Stimulated activated naive CD8-positive, alpha-beta T cell treated with anti-CD3 and anti-CD28 coated beads, Interleukin-15, amount 100 ng/mL, for 72 hours (primary cell): Measurements from ENCODE around the gene USP14.

ENCODE experiments used
- ATAC-seq: fragments of 150-1000 bp; cut with Tn5 transposase; 2 replicates; pipeline ENCODE4 v1.10.0; 2021; ENCODE audit warnings: mild to moderate bottlenecking, moderate library complexity
- DNase-seq, 2 donors: peaks; one replicate each; pipeline ENCODE4 v3.0.0; 2021 to 2022
- H3K27ac Mint-ChIP-seq, 2 donors: one replicate each; pipeline ENCODE4 v1.8.0; 2022; ENCODE audit warnings: mild to moderate bottlenecking in 2 of 2, mixed read lengths in 2 of 2, moderate library complexity in 2 of 2
- H3K27me3 Mint-ChIP-seq: one replicate; pipeline ENCODE4 v1.8.0; 2022; ENCODE audit warnings: mixed read lengths
- H3K4me1 Mint-ChIP-seq: one replicate; pipeline ENCODE4 v1.8.0; 2022; ENCODE audit warnings: mild to moderate bottlenecking, mixed read lengths
- H3K4me3 Mint-ChIP-seq, 2 donors: one replicate each; pipeline ENCODE4 v1.8.0; 2022; ENCODE audit warnings: mild to moderate bottlenecking in 2 of 2, mixed read lengths in 2 of 2, moderate library complexity in 1 of 2
- H3K9me3 Mint-ChIP-seq, 2 donors: one replicate each; pipeline ENCODE4 v1.8.0; 2022; ENCODE audit warnings: mixed read lengths in 2 of 2

USP14 gene

GRCh38 chr18:199768-200167, 41.4 kb downstream of the USP14 start:
- no peaks in the 10 kb centered on the region for H3K4me1 Mint-ChIP-seq
- H3K9me3 Mint-ChIP-seq: no peaks in the 10 kb centered on the region
- ATAC-seq: no peak

GRCh38 chr18:210075-210474, 51.7 kb downstream of the USP14 start:
- H3K4me3 Mint-ChIP-seq: no peak overlapping the region
- no peaks in the 10 kb centered on the region for H3K27me3 Mint-ChIP-seq
- H3K4me1 Mint-ChIP-seq: no peaks in the 10 kb centered on the region
- H3K27ac Mint-ChIP-seq: peak overlapping the region in 1 of 2 donors; percentile 61
- DNase-seq: no peak
- no peak for ATAC-seq
- H3K9me3 Mint-ChIP-seq: no peaks in the 10 kb centered on the region

More at GRCh38 chr18:199768-200167, 41.4 kb downstream of the USP14 start:
- no peak for DNase-seq
- Mint-ChIP-seq H3K27me3 (no peaks in the 10 kb centered on the region), H3K27ac (no peak overlapping the region), H3K4me3 (no peak overlapping the region)

- Mint-ChIP-seq H3K9me3 (no peaks in the 10 kb centered on the region), H3K4me1 (no peaks in the 10 kb centered on the region), H3K27ac (peak overlapping the region in 1 of 2 donors; percentile 26), H3K4me3 (no peak overlapping the region), H3K27me3 (no peaks in the 10 kb centered on the region)
- ATAC-seq (no peak), DNase-seq (no peak)
Observed at GRCh38 chr18:210733-211132, 52.4 kb downstream of the USP14 start.

- no peak overlapping the region for H3K27ac Mint-ChIP-seq
- no peaks in the 10 kb centered on the region for H3K9me3 Mint-ChIP-seq
- no peaks in the 10 kb centered on the region for H3K27me3 Mint-ChIP-seq
- ATAC-seq: no peak
- no peak overlapping the region for H3K4me3 Mint-ChIP-seq
- DNase-seq: no peak
- H3K4me1 Mint-ChIP-seq: no peaks in the 10 kb centered on the region
Observed at GRCh38 chr18:211582-211981, 53.2 kb downstream of the USP14 start.

GRCh38 chr18:212780-213179, 54.4 kb downstream of the USP14 start:
- DNase-seq (no peak), ATAC-seq (no peak)
- no peak overlapping the region for H3K4me3 Mint-ChIP-seq
- no peaks in the 10 kb centered on the region for H3K9me3 Mint-ChIP-seq
- peak overlapping the region in 1 of 2 donors; percentile 22 for H3K27ac Mint-ChIP-seq
- H3K27me3 Mint-ChIP-seq: no peaks in the 10 kb centered on the region
- H3K4me1 Mint-ChIP-seq: peaks cover 5% of the 10 kb centered on the region

- ATAC-seq (no peak), DNase-seq (no peak)
- Mint-ChIP-seq H3K4me1 (peaks cover 5% of the 10 kb centered on the region), H3K27ac (peak overlapping the region; percentile 16 to 74), H3K27me3 (no peaks in the 10 kb centered on the region), H3K4me3 (no peak overlapping the region), H3K9me3 (no peaks in the 10 kb centered on the region)
Observed at GRCh38 chr18:213505-213904, 55.1 kb downstream of the USP14 start.

GRCh38 chr18:213966-214365, 55.6 kb downstream of the USP14 start:
- Mint-ChIP-seq H3K4me1 (peaks cover 5% of the 10 kb centered on the region), H3K27me3 (no peaks in the 10 kb centered on the region), H3K27ac (peak overlapping the region; percentile 16 to 74), H3K4me3 (no peak overlapping the region), H3K9me3 (no peaks in the 10 kb centered on the region)
- ATAC-seq: no peak
- no peak for DNase-seq

GRCh38 chr18:215448-216010, 57.2 kb downstream of the USP14 start:
- H3K27ac Mint-ChIP-seq: no peak overlapping the region
- DNase-seq: no peak
- H3K9me3 Mint-ChIP-seq: no peaks in the 10 kb centered on the region
- H3K4me3 Mint-ChIP-seq: no peak overlapping the region
- no peaks in the 10 kb centered on the region for H3K27me3 Mint-ChIP-seq
- ATAC-seq: no peak
- H3K4me1 Mint-ChIP-seq: peaks cover 5% of the 10 kb centered on the region

GRCh38 chr18:217532-218336, 59.4 kb downstream of the USP14 start:
- peaks cover 5% of the 10 kb centered on the region for H3K4me1 Mint-ChIP-seq
- no peaks in the 10 kb centered on the region for H3K27me3 Mint-ChIP-seq
- H3K27ac Mint-ChIP-seq: peak overlapping the region; percentile 14 to 72
- peak; percentile 75 for ATAC-seq
- DNase-seq: no peak
- no peak overlapping the region for H3K4me3 Mint-ChIP-seq
- H3K9me3 Mint-ChIP-seq: no peaks in the 10 kb centered on the region

GRCh38 chr18:220708-221107, 62.4 kb downstream of the USP14 start:
- Mint-ChIP-seq H3K9me3 (no peaks in the 10 kb centered on the region), H3K27ac (no peak overlapping the region), H3K4me1 (peaks cover 5% of the 10 kb centered on the region), H3K27me3 (no peaks in the 10 kb centered on the region), H3K4me3 (no peak overlapping the region)
- DNase-seq: no peak
- no peak for ATAC-seq

GRCh38 chr18:225745-226144, 67.4 kb downstream of the USP14 start:
- Mint-ChIP-seq H3K27me3 (no peaks in the 10 kb centered on the region), H3K4me3 (no peak overlapping the region), H3K4me1 (no peaks in the 10 kb centered on the region), H3K9me3 (no peaks in the 10 kb centered on the region), H3K27ac (peak overlapping the region in 1 of 2 donors; percentile 29)
- DNase-seq (no peak), ATAC-seq (no peak)

GRCh38 chr18:227374-227773, 69.0 kb downstream of the USP14 start:
- no peak for ATAC-seq
- H3K4me1 Mint-ChIP-seq: no peaks in the 10 kb centered on the region
- H3K27me3 Mint-ChIP-seq: no peaks in the 10 kb centered on the region
- peak overlapping the region in 1 of 2 donors; percentile 14 for H3K27ac Mint-ChIP-seq
- H3K4me3 Mint-ChIP-seq: no peak overlapping the region
- no peaks in the 10 kb centered on the region for H3K9me3 Mint-ChIP-seq
- no peak for DNase-seq

GRCh38 chr18:227902-228301, 69.5 kb downstream of the USP14 start:
- Mint-ChIP-seq H3K27me3 (no peaks in the 10 kb centered on the region), H3K27ac (peak overlapping the region in 1 of 2 donors; percentile 2)

GRCh38 chr18:228586-228985, 70.2 kb downstream of the USP14 start:
- Mint-ChIP-seq H3K4me3 (no peak overlapping the region), H3K27ac (no peak overlapping the region), H3K9me3 (no peaks in the 10 kb centered on the region), H3K27me3 (no peaks in the 10 kb centered on the region), H3K4me1 (no peaks in the 10 kb centered on the region)
- ATAC-seq (no peak), DNase-seq (no peak)

More at GRCh38 chr18:227902-228301, 69.5 kb downstream of the USP14 start:
- no peaks in the 10 kb centered on the region for H3K4me1 Mint-ChIP-seq
- H3K9me3 Mint-ChIP-seq: no peaks in the 10 kb centered on the region
- no peak for DNase-seq
- no peak for ATAC-seq
- H3K4me3 Mint-ChIP-seq: no peak overlapping the region

- no peak overlapping the region for H3K27ac Mint-ChIP-seq
Observed at GRCh38 chr18:231563-231962, 73.2 kb downstream of the USP14 start.

GRCh38 chr18:240175-240574, 81.8 kb downstream of the USP14 start:
- peak overlapping the region in 1 of 2 donors; percentile 86 for H3K27ac Mint-ChIP-seq
- no peaks in the 10 kb centered on the region for H3K9me3 Mint-ChIP-seq
- H3K4me3 Mint-ChIP-seq: no peak overlapping the region
- H3K4me1 Mint-ChIP-seq: no peaks in the 10 kb centered on the region
- DNase-seq (no peak), ATAC-seq (no peak)
- H3K27me3 Mint-ChIP-seq: no peaks in the 10 kb centered on the region

More at GRCh38 chr18:231563-231962, 73.2 kb downstream of the USP14 start:
- H3K4me3 Mint-ChIP-seq: no peak overlapping the region
- no peak for DNase-seq
- ATAC-seq: no peak
- H3K27me3 Mint-ChIP-seq: no peaks in the 10 kb centered on the region
- H3K9me3 Mint-ChIP-seq: no peaks in the 10 kb centered on the region
- H3K4me1 Mint-ChIP-seq: no peaks in the 10 kb centered on the region
